SJCRH30 (cell line): ENCODE results near the gene HOXD3. TPM values are rescaled to one million over a fixed set of nuclear protein-coding genes. Genes with fewer than 3 reads are reported as not detected.

ENCODE experiments used
- DNase-seq, 2 experiments: peaks; one replicate each; pipeline ENCODE4 v3.0.0-alpha.2; 2015 to 2020
- H3K27ac ChIP-seq: fragments of 250-450 bp; sonication (Bioruptor Pico); 2 replicates; pipeline ENCODE4 v1.5.1; 2020; ENCODE audit warnings: mild to moderate bottlenecking, moderate library complexity
- H3K27me3 ChIP-seq: fragments of 250-450 bp; sonication (Bioruptor Pico); 2 replicates; pipeline ENCODE4 v1.5.1; 2020; ENCODE audit warnings: mild to moderate bottlenecking, moderate library complexity
- H3K36me3 ChIP-seq: fragments of 250-450 bp; sonication (Bioruptor Pico); 2 replicates; pipeline ENCODE4 v1.5.1; 2020; ENCODE audit warnings: mild to moderate bottlenecking, moderate library complexity
- H3K4me1 ChIP-seq: fragments of 250-450 bp; sonication (Bioruptor Pico); 2 replicates; pipeline ENCODE4 v1.5.1; 2020; ENCODE audit warnings: mild to moderate bottlenecking, moderate library complexity
- H3K4me3 ChIP-seq: fragments of 250-450 bp; sonication (Bioruptor Pico); 2 replicates; pipeline ENCODE4 v1.5.1; 2020; ENCODE audit warnings: mild to moderate bottlenecking, moderate library complexity
- H3K9me3 ChIP-seq: fragments of 250-450 bp; sonication (Bioruptor Pico); replicated peaks from 2 replicates; pipeline ENCODE4 v1.5.1; 2020; ENCODE audit warnings: mild to moderate bottlenecking, moderate library complexity
- total RNA-seq: library from RNA; depleted of rRNA; stranded (reverse); fragments of >200 nt; shearing (Covaris generic); gene quantifications from 2 replicates; pipeline ENCODE4 v1.2.3, GENCODE V29; 2014

The HOXD3 gene
- total RNA-seq, 1 experiment from 2014 or later: not detected

DNA sequence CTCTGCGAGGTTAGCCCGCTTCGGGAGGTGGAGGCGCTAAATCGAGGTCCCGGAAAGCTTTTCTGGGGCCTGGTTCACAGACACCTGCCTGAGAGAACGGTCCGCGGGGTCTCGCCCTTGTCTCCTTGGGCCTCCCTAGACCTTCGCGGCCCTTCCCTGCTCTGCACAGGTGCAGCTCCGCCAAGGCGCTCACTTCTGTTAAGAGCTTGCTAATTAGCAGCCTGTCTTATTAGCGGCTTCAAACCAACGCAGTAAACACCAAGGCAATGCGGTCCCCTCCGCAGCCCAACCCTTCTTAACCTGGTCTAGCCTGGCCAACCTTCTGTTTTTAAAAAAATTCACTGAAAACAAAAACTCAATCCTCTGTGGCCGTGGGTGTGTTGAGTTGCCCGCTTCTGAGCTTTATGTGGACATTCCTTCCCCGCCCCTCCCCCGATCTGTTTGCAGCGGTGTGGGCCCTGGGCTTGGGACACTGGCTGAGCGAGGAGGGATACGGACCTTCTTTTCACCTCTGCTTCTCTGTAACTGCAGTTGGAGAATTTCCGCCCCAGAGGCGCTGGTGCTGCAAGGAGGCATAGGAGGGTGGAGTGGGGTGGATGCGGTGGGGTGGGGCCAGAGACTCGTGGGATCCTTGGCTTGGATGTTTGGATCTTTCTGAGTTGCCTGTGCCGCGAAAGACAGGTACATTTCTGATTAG lies 9.2 kb upstream of the HOXD3 start:
- Histone ChIP-seq H3K27ac (no peak overlapping the region), H3K4me1 (no peaks in the 10 kb centered on the region), H3K9me3 (no peaks in the 10 kb centered on the region), H3K27me3 (no peaks in the 10 kb centered on the region), H3K36me3 (no peaks in the 10 kb centered on the region), H3K4me3 (no peak overlapping the region)
- no peak for DNase-seq

GRCh38 chr2:176148751-176149421 lies 8.2 kb upstream of the HOXD3 start:
- no peak overlapping the region for H3K4me3 ChIP-seq
- H3K27me3 ChIP-seq: no peaks in the 10 kb centered on the region
- H3K36me3 ChIP-seq: no peaks in the 10 kb centered on the region
- no peak for DNase-seq
- no peak overlapping the region for H3K27ac ChIP-seq
- no peaks in the 10 kb centered on the region for H3K4me1 ChIP-seq
- H3K9me3 ChIP-seq: no peaks in the 10 kb centered on the region

GRCh38 chr2:176149481-176149938 lies 7.6 kb upstream of the HOXD3 start:
- Histone ChIP-seq H3K27me3 (no peaks in the 10 kb centered on the region), H3K36me3 (no peaks in the 10 kb centered on the region), H3K27ac (no peak overlapping the region), H3K9me3 (no peaks in the 10 kb centered on the region), H3K4me3 (no peak overlapping the region), H3K4me1 (no peaks in the 10 kb centered on the region)
- no peak for DNase-seq

DNA sequence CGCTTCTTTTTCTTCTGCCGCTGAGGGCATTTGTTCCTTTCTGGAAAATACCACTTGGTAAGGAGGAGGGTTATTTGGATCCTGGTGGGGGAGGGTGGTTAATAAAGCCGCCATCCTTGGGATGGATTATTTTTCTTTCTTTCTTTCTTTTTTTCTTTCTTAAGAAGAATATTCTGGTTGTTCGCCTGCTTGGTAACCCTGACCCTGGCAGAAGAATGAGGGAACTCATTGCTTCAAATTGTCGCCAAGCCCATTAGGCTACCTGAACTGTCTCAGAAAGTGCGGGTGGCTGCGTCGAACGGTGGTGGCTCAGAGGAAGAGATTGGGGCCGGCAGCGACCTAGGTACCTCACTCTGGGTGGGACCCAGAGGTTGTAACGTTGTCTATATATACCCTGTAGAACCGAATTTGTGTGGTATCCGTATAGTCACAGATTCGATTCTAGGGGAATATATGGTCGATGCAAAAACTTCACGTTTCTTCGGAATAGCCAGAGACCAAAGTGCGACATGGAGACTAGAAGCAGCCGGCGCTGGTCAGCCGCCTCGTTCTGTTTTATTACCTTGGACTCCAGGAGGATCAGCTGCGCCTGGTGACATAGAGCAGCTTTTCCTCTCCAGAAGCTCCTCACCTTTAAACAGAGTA lies 7.0 kb upstream of the HOXD3 start:
- Histone ChIP-seq H3K27ac (no peak overlapping the region), H3K9me3 (no peaks in the 10 kb centered on the region), H3K27me3 (no peaks in the 10 kb centered on the region), H3K4me3 (no peak overlapping the region), H3K36me3 (no peaks in the 10 kb centered on the region), H3K4me1 (no peaks in the 10 kb centered on the region)
- no peak for DNase-seq

GRCh38 chr2:176150584-176151441 lies 6.3 kb upstream of the HOXD3 start:
- Histone ChIP-seq H3K4me1 (no peaks in the 10 kb centered on the region), H3K9me3 (no peaks in the 10 kb centered on the region), H3K4me3 (no peak overlapping the region), H3K36me3 (no peaks in the 10 kb centered on the region), H3K27ac (no peak overlapping the region), H3K27me3 (no peaks in the 10 kb centered on the region)
- no peak for DNase-seq

- Histone ChIP-seq H3K27ac (no peak within 1 kb of the TSS), H3K4me3 (no peak within 1 kb of the TSS), H3K4me1 (no peaks in the 10 kb centered on the region), H3K9me3 (no peaks in the 10 kb centered on the region), H3K27me3 (no peaks in the 10 kb centered on the region), H3K36me3 (no peaks in the 10 kb centered on the region)
- DNase-seq: no peak
Measured at GRCh38 chr2:176151442-176152287, 5.4 kb upstream of the HOXD3 start, which contains the start of gene HOXD4. TSS of gene HOXD4 (plus strand) at chr2:176151550. CDS start at chr2:176151634, 84 bp downstream.

- no peak for DNase-seq
- no peak overlapping the region for H3K4me3 ChIP-seq
- no peaks in the 10 kb centered on the region for H3K27me3 ChIP-seq
- no peaks in the 10 kb centered on the region for H3K36me3 ChIP-seq
- no peaks in the 10 kb centered on the region for H3K9me3 ChIP-seq
- no peak overlapping the region for H3K27ac ChIP-seq
- H3K4me1 ChIP-seq: no peaks in the 10 kb centered on the region
Measured at GRCh38 chr2:176152350-176153181, 4.5 kb upstream of the HOXD3 start.

DNA sequence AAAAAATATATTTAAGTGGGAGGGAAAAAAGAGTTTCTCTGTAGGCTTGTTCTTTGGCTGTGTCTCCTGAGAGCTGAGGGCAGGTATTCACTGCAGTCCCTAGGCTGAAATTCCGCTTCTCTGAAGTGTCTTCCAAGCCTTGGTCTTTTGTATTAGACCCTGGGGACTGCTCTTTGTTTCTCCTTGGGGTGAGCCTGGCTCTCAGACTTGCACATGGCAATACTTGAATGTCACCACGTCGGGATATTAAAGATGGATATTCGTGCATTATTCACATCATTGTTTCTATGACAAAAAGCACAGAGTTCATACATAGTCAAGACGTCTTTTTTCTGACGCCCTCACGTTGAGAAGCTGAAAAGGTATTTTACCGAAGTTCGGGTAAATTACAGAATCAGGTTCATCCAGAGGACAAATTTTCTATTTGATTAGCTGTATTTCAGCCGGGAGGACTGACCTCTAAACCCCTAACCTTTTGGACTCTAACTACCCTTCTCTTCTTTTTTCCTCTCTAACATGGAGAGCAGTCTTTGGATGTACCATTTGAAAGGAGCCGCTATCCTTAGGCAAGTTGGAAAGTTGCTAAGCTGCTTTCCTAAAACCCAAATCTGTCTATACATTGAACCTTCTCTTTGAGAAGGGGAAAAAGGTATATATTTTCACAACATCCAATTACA lies 2.4 kb upstream of the HOXD3 start:
- Histone ChIP-seq H3K27me3 (no peaks in the 10 kb centered on the region), H3K9me3 (no peaks in the 10 kb centered on the region), H3K27ac (no peak overlapping the region), H3K36me3 (no peaks in the 10 kb centered on the region), H3K4me3 (no peak overlapping the region), H3K4me1 (no peaks in the 10 kb centered on the region)
- DNase-seq: no peak

- Histone ChIP-seq H3K27ac (no peak overlapping the region), H3K4me1 (no peaks in the 10 kb centered on the region), H3K4me3 (no peak overlapping the region), H3K9me3 (no peaks in the 10 kb centered on the region), H3K36me3 (no peaks in the 10 kb centered on the region), H3K27me3 (no peaks in the 10 kb centered on the region)
- no peak for DNase-seq
Measured at GRCh38 chr2:176155356-176156044, 1.6 kb upstream of the HOXD3 start.

- H3K36me3 ChIP-seq: no peaks in the 10 kb centered on the region
- no peaks in the 10 kb centered on the region for H3K27me3 ChIP-seq
- no peak for DNase-seq
- H3K4me3 ChIP-seq: no peak overlapping the region
- no peaks in the 10 kb centered on the region for H3K9me3 ChIP-seq
- no peaks in the 10 kb centered on the region for H3K4me1 ChIP-seq
- no peak overlapping the region for H3K27ac ChIP-seq
Measured at GRCh38 chr2:176156301-176156806, 753 bp upstream of the HOXD3 start.

GRCh38 chr2:176157499-176158185 lies 535 bp downstream of the HOXD3 start:
- Histone ChIP-seq H3K4me3 (no peak overlapping the region), H3K27ac (no peak overlapping the region), H3K4me1 (no peaks in the 10 kb centered on the region), H3K9me3 (no peaks in the 10 kb centered on the region), H3K36me3 (no peaks in the 10 kb centered on the region), H3K27me3 (no peaks in the 10 kb centered on the region)
- DNase-seq: no peak

GRCh38 chr2:176158186-176158591 lies 1.1 kb downstream of the HOXD3 start:
- Histone ChIP-seq H3K4me3 (no peak overlapping the region), H3K4me1 (no peaks in the 10 kb centered on the region), H3K27me3 (no peaks in the 10 kb centered on the region), H3K36me3 (no peaks in the 10 kb centered on the region), H3K27ac (no peak overlapping the region), H3K9me3 (no peaks in the 10 kb centered on the region)
- DNase-seq: no peak
